Left ventricle myocardium inferior (tissue), 1 donor: Measurements from ENCODE around the gene REC114. TPM values are rescaled to one million over a fixed set of nuclear protein-coding genes. Genes with fewer than 3 reads are reported as not detected.

ENCODE experiments used
- DNase-seq: peaks from one replicate; pipeline ENCODE4 v3.0.0-alpha.2; 2020
- H3K27ac ChIP-seq: fragments of 200-600 bp; replicated peaks from 2 replicates; pipeline ENCODE4 v1.8.0; 2021
- H3K27me3 ChIP-seq: fragments of 200-600 bp; 2 replicates; pipeline ENCODE4 v1.8.0; 2021; ENCODE audit warnings: low read depth
- H3K36me3 ChIP-seq: fragments of 200-600 bp; 2 replicates; pipeline ENCODE4 v1.8.0; 2021
- H3K4me1 ChIP-seq: fragments of 200-600 bp; 2 replicates; pipeline ENCODE4 v1.8.0; 2021
- H3K4me3 ChIP-seq: fragments of 200-600 bp; 2 replicates; pipeline ENCODE4 v1.8.0; 2021; ENCODE audit warnings: mild to moderate bottlenecking, moderate library complexity
- H3K9me3 ChIP-seq: fragments of 200-600 bp; replicated peaks from 2 replicates; pipeline ENCODE4 v1.8.0; 2021
- CTCF ChIP-seq: fragments of 200-600 bp; IDR thresholded peaks from 2 replicates; pipeline ENCODE4 v1.8.0; 2021; ENCODE audit warnings: antibody characterized with exemption, mild to moderate bottlenecking, borderline replicate concordance
- intact Hi-C: fragments of 100-400 bp; cut with micrococcal nuclease; formaldehyde crosslinking; loops from one replicate; pipeline ENCODE4 v1.11.0; 2022
- total RNA-seq: library from RNA; stranded (reverse); fragmentation: NEBNext Ultra II Directional; extraction: Animal tissue kit (Norgen Biotek cat#: 25700); gene quantifications from one replicate; pipeline ENCODE4 v1.2.1, GENCODE V29; 2021
- donor health status: DM: no; HTN: yes; CAD: no; lungs with severe emphysema.

The REC114 gene
- total RNA-seq, 1 donor from 2014 or later, result 1.4 TPM

- no peak for DNase-seq
- H3K27me3 ChIP-seq, result no peaks in the 10 kb centered on the region
- no peaks in the 10 kb centered on the region for H3K9me3 ChIP-seq
- H3K27ac ChIP-seq, result peak overlapping the region; percentile 5
- H3K4me3 ChIP-seq, result no peak overlapping the region
- peaks cover 22% of the 10 kb centered on the region for H3K36me3 ChIP-seq
- no peak for TF ChIP-seq CTCF
- intact Hi-C loops, result no loop called here
- peaks cover 78% of the 10 kb centered on the region for H3K4me1 ChIP-seq
These were observed 151.1 kb downstream of the REC114 start for GRCh38 chr15:73594109-73594508.

GRCh38 chr15:73596174-73596573, 153.2 kb downstream of the REC114 start:
- intact Hi-C loops, result no loop called here

GRCh38 chr15:73597036-73597638, 154.2 kb downstream of the REC114 start:
- DNase-seq, result no peak
- Histone ChIP-seq H3K27ac (peak overlapping the region; percentile 29), H3K9me3 (no peaks in the 10 kb centered on the region), H3K4me1 (peaks cover 98% of the 10 kb centered on the region), H3K27me3 (no peaks in the 10 kb centered on the region), H3K36me3 (peaks cover under 1% of the 10 kb centered on the region), H3K4me3 (no peak overlapping the region)
- intact Hi-C loops, result no loop called here
- TF ChIP-seq CTCF, result no peak

More at GRCh38 chr15:73596174-73596573, 153.2 kb downstream of the REC114 start:
- Histone ChIP-seq H3K9me3 (no peaks in the 10 kb centered on the region), H3K27ac (no peak overlapping the region), H3K27me3 (no peaks in the 10 kb centered on the region), H3K4me3 (no peak overlapping the region), H3K4me1 (peaks cover 95% of the 10 kb centered on the region), H3K36me3 (peaks cover 10% of the 10 kb centered on the region)
- DNase-seq, result no peak
- no peak for TF ChIP-seq CTCF

- intact Hi-C loops, result no loop called here
- DNase-seq, result no peak
- Histone ChIP-seq H3K9me3 (no peaks in the 10 kb centered on the region), H3K27me3 (no peaks in the 10 kb centered on the region), H3K4me3 (no peak overlapping the region), H3K27ac (peak overlapping the region; percentile 29), H3K36me3 (no peaks in the 10 kb centered on the region), H3K4me1 (peaks cover 100% of the 10 kb centered on the region)
- TF ChIP-seq CTCF, result no peak
These were observed 155.7 kb downstream of the REC114 start for GRCh38 chr15:73598530-73599160.

GRCh38 chr15:73599934-73600333, 157.0 kb downstream of the REC114 start:
- Histone ChIP-seq H3K4me3 (no peak overlapping the region), H3K4me1 (peaks cover 100% of the 10 kb centered on the region), H3K27ac (no peak overlapping the region), H3K9me3 (no peaks in the 10 kb centered on the region), H3K27me3 (no peaks in the 10 kb centered on the region), H3K36me3 (no peaks in the 10 kb centered on the region)
- DNase-seq, result no peak
- intact Hi-C loops, result no loop called here
- no peak for TF ChIP-seq CTCF
